GM13977 (cell line): Measurements from ENCODE around the gene CTNNAL1.

ENCODE experiments used
- DNase-seq: peaks from one replicate; pipeline ENCODE4 v3.0.0; 2012; ENCODE audit warnings: low spot score
- CTCF ChIP-seq: IDR thresholded peaks from 2 replicates; pipeline ENCODE4 v1.5.1; 2012; ENCODE audit warnings: mild to moderate bottlenecking, control low read depth; ENCODE audit not compliant: insufficient read depth; ENCODE audit errors: extremely low read depth, missing control alignments
- in situ Hi-C: fragments of 300-500 bp; cut with MboI; formaldehyde crosslinking; loops from one replicate; pipeline ENCODE4 v1.12.0; 2022; ENCODE audit warnings: low sequenced_read_pairs, low pct_unique_long_range_greater_than_20kb, mixed read lengths, inconsistent platforms; ENCODE audit not compliant: unreplicated experiment

Gene CTNNAL1

GRCh38 chr9:109037946-109038715 lies 24.8 kb upstream of the CTNNAL1 start:
- in situ Hi-C loops, result no loop called here
- no peak for TF ChIP-seq CTCF
- DNase-seq, result no peak

DNA sequence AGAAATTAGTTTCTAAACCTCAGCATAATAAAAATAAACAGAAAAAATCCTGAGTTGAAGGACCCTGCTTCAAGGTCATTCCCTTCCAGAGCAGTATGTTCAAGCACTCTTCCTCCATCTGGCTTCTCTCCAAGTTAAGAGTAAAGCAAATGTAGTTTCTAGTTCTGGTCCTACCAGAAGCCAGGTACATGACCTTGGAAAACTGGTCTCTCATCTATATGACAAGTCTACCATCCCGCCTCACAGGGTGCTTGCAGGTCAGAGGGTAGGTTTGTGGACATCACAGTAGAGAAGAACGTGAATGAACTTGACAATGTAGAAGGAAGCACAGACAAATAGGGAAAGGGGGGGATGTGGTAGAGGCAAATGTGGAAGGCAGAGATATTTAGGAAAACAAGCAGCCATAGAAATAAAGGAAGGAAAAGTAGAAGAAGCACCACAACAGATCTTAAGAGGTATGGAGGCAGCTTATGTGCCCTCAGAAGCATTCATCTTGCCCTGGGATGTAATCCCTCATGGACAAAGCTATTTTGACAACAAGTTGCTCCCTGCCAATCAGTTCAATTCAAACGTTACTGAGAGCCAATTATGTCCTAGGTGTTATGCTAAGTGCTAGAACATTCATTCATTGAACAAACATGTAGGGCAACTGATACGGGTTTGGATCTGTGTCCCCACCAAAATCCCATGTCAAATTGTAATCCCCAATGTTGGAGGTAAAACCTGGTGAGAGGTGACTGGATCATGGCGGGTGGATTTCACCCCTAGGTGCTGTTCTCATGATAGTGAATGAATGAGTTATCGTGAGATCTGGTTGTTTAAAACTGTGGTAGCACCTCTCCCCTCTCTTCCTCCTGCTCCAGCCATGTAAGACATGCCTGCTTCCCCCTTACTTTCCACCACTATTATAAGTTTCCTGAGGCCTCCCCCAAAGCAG lies 23.7 kb upstream of the CTNNAL1 start:
- TF ChIP-seq CTCF, result no peak
- in situ Hi-C loops, result no loop called here
- no peak for DNase-seq

- in situ Hi-C loops, result no loop called here
- no peak for DNase-seq
- TF ChIP-seq CTCF, result no peak
Observed at GRCh38 chr9:109035684-109036423, 22.6 kb upstream of the CTNNAL1 start.

GRCh38 chr9:109033941-109034700 lies 20.8 kb upstream of the CTNNAL1 start:
- TF ChIP-seq CTCF, result no peak
- DNase-seq, result no peak
- in situ Hi-C loops, result no loop called here

GRCh38 chr9:109031241-109031640 lies 17.9 kb upstream of the CTNNAL1 start:
- in situ Hi-C loops, result no loop called here
- no peak for DNase-seq
- no peak for TF ChIP-seq CTCF

GRCh38 chr9:109030426-109030825 lies 17.1 kb upstream of the CTNNAL1 start:
- no peak for DNase-seq
- in situ Hi-C loops, result no loop called here
- no peak for TF ChIP-seq CTCF
